Osteocyte (in vitro differentiated cells): ENCODE data around the gene CRYL1. TPM values are rescaled to one million over a fixed set of nuclear protein-coding genes. Genes with fewer than 3 reads are reported as not detected.

Source experiments
- DNase-seq: peaks from one replicate; pipeline ENCODE4 v3.0.0; 2021; ENCODE audit warnings: mixed read lengths; ENCODE audit not compliant: unreplicated experiment; ENCODE audit errors: extremely low spot score
- H3K27ac Mint-ChIP-seq: one replicate; pipeline ENCODE4 v1.8.0; 2021; ENCODE audit warnings: mild to moderate bottlenecking, mixed read lengths; ENCODE audit not compliant: unreplicated experiment
- H3K27me3 Mint-ChIP-seq: one replicate; pipeline ENCODE4 v1.8.0; 2021; ENCODE audit warnings: mixed read lengths; ENCODE audit not compliant: unreplicated experiment
- H3K36me3 Mint-ChIP-seq: one replicate; pipeline ENCODE4 v1.8.0; 2021; ENCODE audit warnings: mixed read lengths; ENCODE audit not compliant: unreplicated experiment
- H3K4me1 Mint-ChIP-seq: one replicate; pipeline ENCODE4 v1.8.0; 2021; ENCODE audit warnings: mixed read lengths; ENCODE audit not compliant: unreplicated experiment
- H3K4me3 Mint-ChIP-seq: one replicate; pipeline ENCODE4 v1.8.0; 2021; ENCODE audit warnings: mild to moderate bottlenecking, moderate library complexity, mixed read lengths; ENCODE audit not compliant: unreplicated experiment
- H3K9me3 Mint-ChIP-seq: one replicate; pipeline ENCODE4 v1.8.0; 2021; ENCODE audit warnings: mixed read lengths; ENCODE audit not compliant: unreplicated experiment
- total RNA-seq: library from RNA; stranded (reverse); gene quantifications from 2 replicates; pipeline ENCODE4 v1.2.1, GENCODE V29; 2021
- TF ChIP-seq, protein P1 (sequence below): fragments of 200-600 bp; sonication (generic); IDR thresholded peaks from 2 replicates; pipeline ENCODE4 v1.5.0; 2021; ENCODE audit warnings: antibody characterized with exemption, mild to moderate bottlenecking, moderate library complexity

CRYL1 gene
- total RNA-seq, 1 donor from 2014 or later = 22.5 TPM

GRCh38 chr13:20474515-20474914, 51.1 kb downstream of the CRYL1 start:
- Mint-ChIP-seq H3K27me3 (no peaks in the 10 kb centered on the region), H3K4me3 (no peak overlapping the region), H3K27ac (no peak overlapping the region), H3K9me3 (no peaks in the 10 kb centered on the region), H3K4me1 (peaks cover 4% of the 10 kb centered on the region), H3K36me3 (no peaks in the 10 kb centered on the region)
- DNase-seq = no peak
- TF ChIP-seq, protein P1, sequence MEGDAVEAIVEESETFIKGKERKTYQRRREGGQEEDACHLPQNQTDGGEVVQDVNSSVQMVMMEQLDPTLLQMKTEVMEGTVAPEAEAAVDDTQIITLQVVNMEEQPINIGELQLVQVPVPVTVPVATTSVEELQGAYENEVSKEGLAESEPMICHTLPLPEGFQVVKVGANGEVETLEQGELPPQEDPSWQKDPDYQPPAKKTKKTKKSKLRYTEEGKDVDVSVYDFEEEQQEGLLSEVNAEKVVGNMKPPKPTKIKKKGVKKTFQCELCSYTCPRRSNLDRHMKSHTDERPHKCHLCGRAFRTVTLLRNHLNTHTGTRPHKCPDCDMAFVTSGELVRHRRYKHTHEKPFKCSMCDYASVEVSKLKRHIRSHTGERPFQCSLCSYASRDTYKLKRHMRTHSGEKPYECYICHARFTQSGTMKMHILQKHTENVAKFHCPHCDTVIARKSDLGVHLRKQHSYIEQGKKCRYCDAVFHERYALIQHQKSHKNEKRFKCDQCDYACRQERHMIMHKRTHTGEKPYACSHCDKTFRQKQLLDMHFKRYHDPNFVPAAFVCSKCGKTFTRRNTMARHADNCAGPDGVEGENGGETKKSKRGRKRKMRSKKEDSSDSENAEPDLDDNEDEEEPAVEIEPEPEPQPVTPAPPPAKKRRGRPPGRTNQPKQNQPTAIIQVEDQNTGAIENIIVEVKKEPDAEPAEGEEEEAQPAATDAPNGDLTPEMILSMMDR = no peak

DNA sequence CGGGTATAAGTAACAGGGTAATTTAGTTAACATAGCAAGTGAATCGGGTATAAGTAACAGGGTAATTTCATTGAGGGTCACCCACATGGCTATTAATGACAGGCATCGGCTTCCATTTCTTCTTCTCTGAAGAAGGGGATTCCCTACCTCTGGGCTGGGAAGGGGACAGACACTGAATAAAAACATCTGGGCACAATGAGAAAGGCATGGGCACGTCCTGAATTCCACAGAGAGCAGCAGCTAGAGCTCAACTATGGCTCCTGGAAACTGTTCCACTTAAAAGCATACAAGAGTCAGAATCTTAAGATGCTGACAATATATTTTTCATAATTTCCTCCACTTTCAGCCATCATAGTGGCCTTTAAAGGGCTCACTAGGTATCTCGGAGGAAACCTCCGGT, 51.8 kb downstream of the CRYL1 start:
- DNase-seq = no peak
- Mint-ChIP-seq H3K9me3 (no peaks in the 10 kb centered on the region), H3K36me3 (no peaks in the 10 kb centered on the region), H3K27me3 (no peaks in the 10 kb centered on the region), H3K27ac (no peak overlapping the region), H3K4me1 (peaks cover 4% of the 10 kb centered on the region), H3K4me3 (no peak overlapping the region)
- TF ChIP-seq, protein P1 = no peak

DNA sequence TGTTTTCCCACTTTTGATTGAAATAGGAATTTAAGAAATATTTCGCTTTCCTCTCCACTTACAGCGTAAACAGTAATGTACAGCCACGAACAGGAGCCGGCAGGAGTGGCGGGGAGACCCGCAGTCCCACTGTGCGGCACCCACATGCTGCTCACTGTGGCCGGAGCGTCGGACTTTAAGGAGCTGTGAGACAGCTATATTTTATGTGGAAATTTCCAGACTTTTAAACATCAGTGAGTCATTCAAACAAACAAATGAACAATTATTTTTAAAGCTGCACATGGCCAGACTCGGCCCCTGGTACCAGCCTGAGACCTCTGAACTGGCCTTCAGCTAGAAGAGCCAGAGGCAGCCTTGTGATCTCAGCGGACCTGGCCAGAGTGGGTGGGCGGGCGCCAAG, 52.5 kb downstream of the CRYL1 start:
- DNase-seq = no peak
- Mint-ChIP-seq H3K4me1 (peaks cover 4% of the 10 kb centered on the region), H3K36me3 (no peaks in the 10 kb centered on the region), H3K27me3 (no peaks in the 10 kb centered on the region), H3K27ac (no peak overlapping the region), H3K9me3 (no peaks in the 10 kb centered on the region), H3K4me3 (no peak overlapping the region)
- TF ChIP-seq, protein P1 = no peak

GRCh38 chr13:20472531-20472930, 53.1 kb downstream of the CRYL1 start:
- no peak for DNase-seq
- TF ChIP-seq, protein P1 = no peak
- Mint-ChIP-seq H3K36me3 (no peaks in the 10 kb centered on the region), H3K27me3 (no peaks in the 10 kb centered on the region), H3K27ac (no peak overlapping the region), H3K4me3 (no peak overlapping the region), H3K4me1 (peaks cover 4% of the 10 kb centered on the region), H3K9me3 (no peaks in the 10 kb centered on the region)

DNA sequence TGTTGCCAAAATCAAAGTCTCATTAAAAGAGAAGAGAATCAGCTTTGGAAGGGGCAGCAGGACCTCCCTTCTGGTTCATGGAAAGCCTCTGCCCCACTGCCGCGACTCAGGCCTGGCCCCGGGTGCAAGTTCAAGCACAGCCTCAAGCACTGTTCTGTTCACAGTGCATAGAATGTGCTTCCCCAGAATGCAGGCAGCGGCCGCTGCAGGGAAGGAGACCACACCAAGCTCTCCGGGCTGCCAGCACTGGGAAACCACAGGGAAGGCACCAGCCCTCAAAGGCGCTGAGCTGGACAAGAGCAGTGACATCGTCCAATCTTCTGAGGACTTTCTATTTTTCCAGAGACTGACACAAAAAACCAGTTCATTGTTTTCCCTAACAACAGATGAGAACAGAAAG, 55.5 kb downstream of the CRYL1 start:
- Mint-ChIP-seq H3K4me3 (no peak overlapping the region), H3K9me3 (no peaks in the 10 kb centered on the region), H3K27me3 (no peaks in the 10 kb centered on the region), H3K27ac (no peak overlapping the region), H3K36me3 (no peaks in the 10 kb centered on the region), H3K4me1 (peaks cover 10% of the 10 kb centered on the region)
- no peak for DNase-seq
- TF ChIP-seq, protein P1 = no peak
